Right lobe of liver (tissue), 4 donors: ENCODE data around the gene ZNF791.
"Not testable (repeated sequence)": the region's sequence is repeated elsewhere in the genome, so short reads cannot be mapped to it uniquely, and the experiment has no call there.

Experiments used
- CTCF ChIP-seq, 4 donors: fragments of 200-600 bp in 3 of 4; fragments of 450-650 bp in 1 of 4; IDR thresholded peaks; one replicate each; pipeline versions ENCODE4 v1.5.1 to v1.8.0; 2016 to 2022; ENCODE audit warnings: antibody characterized with exemption in 4 of 4, mild to moderate bottlenecking in 2 of 4
- POLR2A ChIP-seq: fragments of 450-650 bp; IDR thresholded peaks from one replicate; pipeline ENCODE4 v1.6.1; 2017; ENCODE audit warnings: antibody characterized with exemption, mild to moderate bottlenecking
- donor health status: DM: no; HTN: no; CAD: no.
- donor health status: DM: no; HTN: no; CAD: no.
- donor health status: DM: no; HTN: yes; CAD: no.

GRCh38 chr19:12621253-12622024 lies 10.7 kb downstream of the ZNF791 start:
- not testable (repeated sequence) for TF ChIP-seq CTCF (IDR thresholded peaks at IDR 0.05); POLR2A
